SK-N-SH treated with all-trans-retinoic acid at 6 μM for 48 hours (cell line): Measurements from ENCODE around the gene ADGRB3.

Experiments used
- ATAC-seq: fragments of 200-7000 bp; cut with Tn5 transposase; 3 replicates; pipeline ENCODE4 v1.9.1; 2020; ENCODE audit warnings: mild to moderate bottlenecking, moderate library complexity
- ARNTL ChIP-seq: fragments of 450-650 bp; formaldehyde crosslinking; IDR thresholded peaks from 2 replicates; pipeline ENCODE4 v1.5.0; 2020; ENCODE audit warnings: low read depth, mild to moderate bottlenecking, moderate library complexity, borderline replicate concordance
- CSDC2 ChIP-seq: fragments of 250-450 bp; sonication (Bioruptor Pico); IDR thresholded peaks from 2 replicates; pipeline ENCODE4 v1.5.0; 2020; ENCODE audit warnings: mild to moderate bottlenecking, moderate library complexity
- ESRRG ChIP-seq: fragments of 250-450 bp; sonication (Bioruptor Pico); IDR thresholded peaks from 2 replicates; pipeline ENCODE4 v1.6.1; 2021; ENCODE audit warnings: mild to moderate bottlenecking
- GLIS3 ChIP-seq: fragments of 250-450 bp; sonication (Bioruptor Pico); IDR thresholded peaks from 2 replicates; pipeline ENCODE4 v1.5.0; 2020; ENCODE audit warnings: mild to moderate bottlenecking, moderate library complexity
- ISL1 ChIP-seq: fragments of 250-450 bp; sonication (Bioruptor Pico); IDR thresholded peaks from 2 replicates; pipeline ENCODE4 v2.1.2; 2022; ENCODE audit warnings: mild to moderate bottlenecking, moderate library complexity
- OSR1 ChIP-seq: fragments of 250-450 bp; sonication (Bioruptor Pico); IDR thresholded peaks from 2 replicates; pipeline ENCODE4 v1.8.0; 2022; ENCODE audit warnings: moderate library complexity, mild to moderate bottlenecking, inconsistent platforms
- RARB ChIP-seq: fragments of 250-450 bp; sonication (Bioruptor Pico); IDR thresholded peaks from 2 replicates; pipeline ENCODE4 v1.8.0; 2021; ENCODE audit warnings: mild to moderate bottlenecking, moderate library complexity
- SNAI2 ChIP-seq: fragments of 250-450 bp; sonication (Bioruptor Pico); IDR thresholded peaks from 2 replicates; pipeline ENCODE4 v1.5.0; 2020; ENCODE audit warnings: mild to moderate bottlenecking, moderate library complexity
- TCF4 ChIP-seq: fragments of 250-450 bp; sonication (Bioruptor Pico); IDR thresholded peaks from 2 replicates; pipeline ENCODE4 v1.8.0; 2021; ENCODE audit warnings: mild to moderate bottlenecking, moderate library complexity, borderline replicate concordance
- TOX ChIP-seq: fragments of 250-450 bp; sonication (Bioruptor Pico); IDR thresholded peaks from 2 replicates; pipeline ENCODE4 v1.8.0; 2021; ENCODE audit warnings: mild to moderate bottlenecking, moderate library complexity, borderline replicate concordance
- ZC3H10 ChIP-seq: fragments of 250-450 bp; sonication (Bioruptor Pico); IDR thresholded peaks from 2 replicates; pipeline ENCODE4 v1.5.1; 2021; ENCODE audit warnings: mild to moderate bottlenecking, moderate library complexity
- ZFP3 ChIP-seq: fragments of 250-450 bp; sonication (Bioruptor Pico); IDR thresholded peaks from 2 replicates; pipeline ENCODE4 v1.5.0; 2020; ENCODE audit warnings: mild to moderate bottlenecking, moderate library complexity
- ZFP30 ChIP-seq: fragments of 450-650 bp; formaldehyde crosslinking; IDR thresholded peaks from 2 replicates; pipeline ENCODE4 v1.5.0; 2022; ENCODE audit warnings: mild to moderate bottlenecking, moderate library complexity
- ZNF70 ChIP-seq: fragments of 450-650 bp; formaldehyde crosslinking; IDR thresholded peaks from 2 replicates; pipeline ENCODE4 v1.5.0; 2020; ENCODE audit warnings: mild to moderate bottlenecking, moderate library complexity
- TF ChIP-seq, protein P1 (sequence below): fragments of 250-450 bp; sonication (Bioruptor Pico); IDR thresholded peaks from 2 replicates; pipeline ENCODE4 v1.5.1; 2020; ENCODE audit warnings: low read depth, mild to moderate bottlenecking, moderate library complexity
- TF ChIP-seq, protein P2 (sequence below): fragments of 250-450 bp; sonication (Bioruptor Pico); IDR thresholded peaks from 2 replicates; pipeline ENCODE4 v1.5.0; 2020; ENCODE audit warnings: mild to moderate bottlenecking, moderate library complexity
- TF ChIP-seq, protein P3 (sequence below): fragments of 250-450 bp; sonication (Bioruptor Pico); IDR thresholded peaks from 2 replicates; pipeline ENCODE4 v1.8.0; 2020; ENCODE audit warnings: mild to moderate bottlenecking, moderate library complexity, borderline replicate concordance
- TF ChIP-seq, protein P4 (sequence below): fragments of 250-450 bp; sonication (Bioruptor Pico); IDR thresholded peaks from 2 replicates; pipeline ENCODE4 v1.5.1; 2021; ENCODE audit warnings: mild to moderate bottlenecking, moderate library complexity
- TF ChIP-seq, protein P5 (sequence below): fragments of 250-450 bp; sonication (Bioruptor Pico); IDR thresholded peaks from 2 replicates; pipeline ENCODE4 v1.8.0; 2021; ENCODE audit warnings: low read depth, mild to moderate bottlenecking, moderate library complexity, borderline replicate concordance

ADGRB3 gene

DNA sequence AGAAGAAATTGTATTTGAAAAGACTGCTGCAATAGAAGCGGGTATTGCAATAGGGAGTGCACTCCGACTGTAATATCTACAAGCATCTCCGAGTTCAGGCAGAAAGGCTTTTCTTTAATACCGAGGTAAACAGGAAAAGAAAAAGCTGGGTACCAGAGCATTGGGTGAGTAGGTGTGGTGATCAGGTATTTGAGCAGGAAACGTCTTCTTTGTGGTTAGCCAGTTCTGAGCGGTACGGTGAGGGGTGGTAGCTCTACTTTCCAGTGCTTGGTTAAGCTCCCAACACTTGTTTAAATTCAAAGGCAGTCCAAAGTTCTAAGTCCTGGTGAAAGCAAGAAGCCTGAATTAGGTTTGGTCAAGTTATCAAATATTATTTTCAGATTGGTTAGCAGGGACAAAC, 757.7 kb downstream of the ADGRB3 start:
- no peak for ATAC-seq

DNA sequence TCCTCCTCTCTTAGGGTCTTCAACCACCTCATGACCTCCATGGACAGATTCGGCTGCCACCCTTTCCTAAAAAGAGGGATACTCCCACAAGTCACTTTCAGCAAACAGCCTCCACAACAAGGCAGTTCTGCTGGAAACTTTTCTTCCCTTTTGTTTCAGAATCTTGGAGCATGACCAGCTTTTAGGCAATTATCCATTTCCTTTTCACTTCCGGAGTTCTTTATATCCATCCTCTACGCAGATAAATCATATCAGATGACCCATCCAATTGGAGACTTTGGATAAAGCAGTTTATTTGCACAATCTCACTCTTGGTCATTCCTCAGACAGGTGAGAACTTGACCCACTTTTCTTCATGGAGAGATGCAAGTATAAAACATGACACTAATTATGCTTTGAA, 763.2 kb downstream of the ADGRB3 start:
- TF ChIP-seq, protein P1, sequence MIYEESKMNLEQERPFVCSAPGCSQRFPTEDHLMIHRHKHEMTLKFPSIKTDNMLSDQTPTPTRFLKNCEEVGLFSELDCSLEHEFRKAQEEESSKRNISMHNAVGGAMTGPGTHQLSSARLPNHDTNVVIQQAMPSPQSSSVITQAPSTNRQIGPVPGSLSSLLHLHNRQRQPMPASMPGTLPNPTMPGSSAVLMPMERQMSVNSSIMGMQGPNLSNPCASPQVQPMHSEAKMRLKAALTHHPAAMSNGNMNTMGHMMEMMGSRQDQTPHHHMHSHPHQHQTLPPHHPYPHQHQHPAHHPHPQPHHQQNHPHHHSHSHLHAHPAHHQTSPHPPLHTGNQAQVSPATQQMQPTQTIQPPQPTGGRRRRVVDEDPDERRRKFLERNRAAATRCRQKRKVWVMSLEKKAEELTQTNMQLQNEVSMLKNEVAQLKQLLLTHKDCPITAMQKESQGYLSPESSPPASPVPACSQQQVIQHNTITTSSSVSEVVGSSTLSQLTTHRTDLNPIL (CRISPR knock-in tag), result no peak
- no peak for TF ChIP-seq ZNF70 (CRISPR knock-in tag)
- no peak for TF ChIP-seq TCF4 (CRISPR knock-in tag)
- TF ChIP-seq TOX (CRISPR knock-in tag), result no peak
- TF ChIP-seq RARB (CRISPR knock-in tag), result no peak
- no peak for TF ChIP-seq ZFP3 (CRISPR knock-in tag)
- TF ChIP-seq ISL1, result no peak
- TF ChIP-seq, protein P2, sequence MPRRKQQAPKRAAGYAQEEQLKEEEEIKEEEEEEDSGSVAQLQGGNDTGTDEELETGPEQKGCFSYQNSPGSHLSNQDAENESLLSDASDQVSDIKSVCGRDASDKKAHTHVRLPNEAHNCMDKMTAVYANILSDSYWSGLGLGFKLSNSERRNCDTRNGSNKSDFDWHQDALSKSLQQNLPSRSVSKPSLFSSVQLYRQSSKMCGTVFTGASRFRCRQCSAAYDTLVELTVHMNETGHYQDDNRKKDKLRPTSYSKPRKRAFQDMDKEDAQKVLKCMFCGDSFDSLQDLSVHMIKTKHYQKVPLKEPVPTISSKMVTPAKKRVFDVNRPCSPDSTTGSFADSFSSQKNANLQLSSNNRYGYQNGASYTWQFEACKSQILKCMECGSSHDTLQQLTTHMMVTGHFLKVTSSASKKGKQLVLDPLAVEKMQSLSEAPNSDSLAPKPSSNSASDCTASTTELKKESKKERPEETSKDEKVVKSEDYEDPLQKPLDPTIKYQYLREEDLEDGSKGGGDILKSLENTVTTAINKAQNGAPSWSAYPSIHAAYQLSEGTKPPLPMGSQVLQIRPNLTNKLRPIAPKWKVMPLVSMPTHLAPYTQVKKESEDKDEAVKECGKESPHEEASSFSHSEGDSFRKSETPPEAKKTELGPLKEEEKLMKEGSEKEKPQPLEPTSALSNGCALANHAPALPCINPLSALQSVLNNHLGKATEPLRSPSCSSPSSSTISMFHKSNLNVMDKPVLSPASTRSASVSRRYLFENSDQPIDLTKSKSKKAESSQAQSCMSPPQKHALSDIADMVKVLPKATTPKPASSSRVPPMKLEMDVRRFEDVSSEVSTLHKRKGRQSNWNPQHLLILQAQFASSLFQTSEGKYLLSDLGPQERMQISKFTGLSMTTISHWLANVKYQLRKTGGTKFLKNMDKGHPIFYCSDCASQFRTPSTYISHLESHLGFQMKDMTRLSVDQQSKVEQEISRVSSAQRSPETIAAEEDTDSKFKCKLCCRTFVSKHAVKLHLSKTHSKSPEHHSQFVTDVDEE, result no peak
- no peak for TF ChIP-seq ZC3H10 (CRISPR knock-in tag)
- no peak for TF ChIP-seq ESRRG
- no peak for TF ChIP-seq OSR1 (CRISPR knock-in tag)
- no peak for TF ChIP-seq CSDC2
- TF ChIP-seq, protein P3, sequence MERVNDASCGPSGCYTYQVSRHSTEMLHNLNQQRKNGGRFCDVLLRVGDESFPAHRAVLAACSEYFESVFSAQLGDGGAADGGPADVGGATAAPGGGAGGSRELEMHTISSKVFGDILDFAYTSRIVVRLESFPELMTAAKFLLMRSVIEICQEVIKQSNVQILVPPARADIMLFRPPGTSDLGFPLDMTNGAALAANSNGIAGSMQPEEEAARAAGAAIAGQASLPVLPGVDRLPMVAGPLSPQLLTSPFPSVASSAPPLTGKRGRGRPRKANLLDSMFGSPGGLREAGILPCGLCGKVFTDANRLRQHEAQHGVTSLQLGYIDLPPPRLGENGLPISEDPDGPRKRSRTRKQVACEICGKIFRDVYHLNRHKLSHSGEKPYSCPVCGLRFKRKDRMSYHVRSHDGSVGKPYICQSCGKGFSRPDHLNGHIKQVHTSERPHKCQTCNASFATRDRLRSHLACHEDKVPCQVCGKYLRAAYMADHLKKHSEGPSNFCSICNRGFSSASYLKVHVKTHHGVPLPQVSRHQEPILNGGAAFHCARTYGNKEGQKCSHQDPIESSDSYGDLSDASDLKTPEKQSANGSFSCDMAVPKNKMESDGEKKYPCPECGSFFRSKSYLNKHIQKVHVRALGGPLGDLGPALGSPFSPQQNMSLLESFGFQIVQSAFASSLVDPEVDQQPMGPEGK, result no peak
- TF ChIP-seq, protein P4, sequence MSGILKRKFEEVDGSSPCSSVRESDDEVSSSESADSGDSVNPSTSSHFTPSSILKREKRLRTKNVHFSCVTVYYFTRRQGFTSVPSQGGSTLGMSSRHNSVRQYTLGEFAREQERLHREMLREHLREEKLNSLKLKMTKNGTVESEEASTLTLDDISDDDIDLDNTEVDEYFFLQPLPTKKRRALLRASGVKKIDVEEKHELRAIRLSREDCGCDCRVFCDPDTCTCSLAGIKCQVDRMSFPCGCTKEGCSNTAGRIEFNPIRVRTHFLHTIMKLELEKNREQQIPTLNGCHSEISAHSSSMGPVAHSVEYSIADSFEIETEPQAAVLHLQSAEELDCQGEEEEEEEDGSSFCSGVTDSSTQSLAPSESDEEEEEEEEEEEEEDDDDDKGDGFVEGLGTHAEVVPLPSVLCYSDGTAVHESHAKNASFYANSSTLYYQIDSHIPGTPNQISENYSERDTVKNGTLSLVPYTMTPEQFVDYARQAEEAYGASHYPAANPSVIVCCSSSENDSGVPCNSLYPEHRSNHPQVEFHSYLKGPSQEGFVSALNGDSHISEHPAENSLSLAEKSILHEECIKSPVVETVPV (CRISPR knock-in tag), result no peak
- no peak for TF ChIP-seq SNAI2 (CRISPR knock-in tag)
- no peak for TF ChIP-seq GLIS3 (CRISPR knock-in tag)
- TF ChIP-seq, all 23 proteins: peak for 0
- no peak for ATAC-seq

More for the DNA sequence above, 757.7 kb downstream of the ADGRB3 start:
- no peak for TF ChIP-seq RARB (CRISPR knock-in tag)
- TF ChIP-seq, protein P3, result no peak
- no peak for TF ChIP-seq ARNTL (CRISPR knock-in tag)
- no peak for TF ChIP-seq ZNF70 (CRISPR knock-in tag)
- TF ChIP-seq, protein P4 (CRISPR knock-in tag), result no peak
- TF ChIP-seq ZFP30 (CRISPR knock-in tag), result no peak
- TF ChIP-seq, protein P5, sequence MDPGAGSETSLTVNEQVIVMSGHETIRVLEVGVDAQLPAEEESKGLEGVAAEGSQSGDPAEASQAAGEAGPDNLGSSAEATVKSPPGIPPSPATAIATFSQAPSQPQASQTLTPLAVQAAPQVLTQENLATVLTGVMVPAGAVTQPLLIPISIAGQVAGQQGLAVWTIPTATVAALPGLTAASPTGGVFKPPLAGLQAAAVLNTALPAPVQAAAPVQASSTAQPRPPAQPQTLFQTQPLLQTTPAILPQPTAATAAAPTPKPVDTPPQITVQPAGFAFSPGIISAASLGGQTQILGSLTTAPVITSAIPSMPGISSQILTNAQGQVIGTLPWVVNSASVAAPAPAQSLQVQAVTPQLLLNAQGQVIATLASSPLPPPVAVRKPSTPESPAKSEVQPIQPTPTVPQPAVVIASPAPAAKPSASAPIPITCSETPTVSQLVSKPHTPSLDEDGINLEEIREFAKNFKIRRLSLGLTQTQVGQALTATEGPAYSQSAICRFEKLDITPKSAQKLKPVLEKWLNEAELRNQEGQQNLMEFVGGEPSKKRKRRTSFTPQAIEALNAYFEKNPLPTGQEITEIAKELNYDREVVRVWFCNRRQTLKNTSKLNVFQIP (CRISPR knock-in tag), result no peak
